OCI-LY1 (cell line): ENCODE measurements around the gene PAQR6.

Experiments
- H2AFZ ChIP-seq: fragments of 200-600 bp; sonication (generic), shearing (Covaris generic); 2 replicates; pipeline ENCODE4 v1.6.0; 2014; ENCODE audit warnings: antibody characterized with exemption, mild to moderate bottlenecking, low read length
- H3F3A ChIP-seq: fragments of 200-600 bp; sonication (generic), shearing (Covaris generic); 2 replicates; pipeline ENCODE4 v1.6.0; 2014; ENCODE audit warnings: mild to moderate bottlenecking, antibody characterized with exemption, low read length, moderate library complexity; ENCODE audit not compliant: insufficient read depth
- H3K27ac ChIP-seq: fragments of 200-600 bp; sonication (generic); 2 replicates; pipeline ENCODE4 v1.5.1; 2014; ENCODE audit warnings: low read length, mixed run types, mild to moderate bottlenecking, low read depth; ENCODE audit not compliant: poor library complexity, severe bottlenecking
- H3K27me3 ChIP-seq: fragments of 200-600 bp; sonication (generic); 2 replicates; pipeline ENCODE4 v1.6.0; 2014; ENCODE audit warnings: antibody characterized with exemption, mild to moderate bottlenecking, low read length, moderate library complexity; ENCODE audit not compliant: insufficient read depth
- H3K36me3 ChIP-seq: fragments of 200-600 bp; sonication (generic); 2 replicates; pipeline ENCODE4 v1.6.1; 2014; ENCODE audit warnings: mild to moderate bottlenecking, antibody characterized with exemption, low read length, moderate library complexity, mixed read lengths; ENCODE audit not compliant: insufficient read depth
- H3K4me1 ChIP-seq: fragments of 200-600 bp; sonication (generic); 2 replicates; pipeline ENCODE4 v1.5.1; 2014; ENCODE audit warnings: mild to moderate bottlenecking, low read length, moderate library complexity; ENCODE audit not compliant: insufficient read depth, severe bottlenecking
- H3K4me2 ChIP-seq: fragments of 200-600 bp; sonication (generic), shearing (Covaris generic); 2 replicates; pipeline ENCODE4 v1.6.1; 2014; ENCODE audit warnings: low read length
- H3K4me3 ChIP-seq: fragments of 200-600 bp; sonication (generic); 2 replicates; pipeline ENCODE4 v1.5.1; 2014; ENCODE audit warnings: low read length, low read depth, mild to moderate bottlenecking, mixed read lengths; ENCODE audit not compliant: poor library complexity, severe bottlenecking
- H3K79me2 ChIP-seq: fragments of 200-600 bp; shearing (Covaris generic); 2 replicates; pipeline ENCODE4 v1.6.1; 2016; ENCODE audit warnings: mixed run types, low read length, mixed read lengths; ENCODE audit not compliant: insufficient read depth
- H3K9ac ChIP-seq: fragments of 200-600 bp; sonication (generic), shearing (Covaris generic); 2 replicates; pipeline ENCODE4 v1.6.1; 2014; ENCODE audit warnings: mild to moderate bottlenecking, low read length, mixed read lengths
- H3K9me2 ChIP-seq: fragments of 200-600 bp; sonication (generic), shearing (Covaris generic); 2 replicates; pipeline ENCODE4 v1.6.1; 2014; ENCODE audit warnings: low read depth, mild to moderate bottlenecking, low read length, mixed read lengths
- H3K9me3 ChIP-seq: fragments of 200-600 bp; shearing (Covaris generic); 2 replicates; pipeline ENCODE4 v1.6.1; 2014; ENCODE audit warnings: low read length, mixed read lengths
- H4K20me1 ChIP-seq: fragments of 200-600 bp; sonication (generic), shearing (Covaris generic); 2 replicates; pipeline ENCODE4 v1.6.0; 2016; ENCODE audit warnings: mild to moderate bottlenecking, low read length; ENCODE audit not compliant: insufficient read depth
- CTCF ChIP-seq: fragments of 200-600 bp; sonication (generic), shearing (Covaris generic); IDR thresholded peaks from 2 replicates; pipeline ENCODE4 v1.5.1; 2017; ENCODE audit warnings: mild to moderate bottlenecking, antibody characterized with exemption, low read length, moderate library complexity, mixed read lengths
- EZH2 ChIP-seq: fragments of 200-600 bp; sonication (generic), shearing (Covaris generic); IDR thresholded peaks from 2 replicates; pipeline ENCODE4 v1.8.0; 2017; ENCODE audit warnings: borderline replicate concordance, mixed run types, mild to moderate bottlenecking, antibody characterized with exemption, low read length, moderate library complexity, mixed read lengths

PAQR6 gene

GRCh38 chr1:156247460-156248322 is at the start of gene PAQR6:
TSS of gene PAQR6 (minus strand) at chr1:156248056. CDS start at chr1:156246731, 1,325 bp downstream.
- Histone ChIP-seq H3K4me3 (no peak within 1 kb of the TSS), H3K79me2 (no peaks in the 10 kb centered on the region), H3K9me3 (no peaks in the 10 kb centered on the region), H3K27me3 (0 out of 2 replicates have a peak, but pooled peaks cover 5% of the 10 kb centered on the region), H2AFZ (no peak within 1 kb of the TSS), H3K4me1 (peaks cover 10% of the 10 kb centered on the region), H3K4me2 (no peak within 1 kb of the TSS), H3K36me3 (peaks cover 44% of the 10 kb centered on the region), H4K20me1 (no peaks in the 10 kb centered on the region), H3K27ac (no peak within 1 kb of the TSS), H3K9me2 (no peaks in the 10 kb centered on the region), H3K9ac (no peak within 1 kb of the TSS), H3F3A (no peaks in the 10 kb centered on the region)
- no peak for TF ChIP-seq EZH2

GRCh38 chr1:156295391-156295947 is 47.6 kb upstream of the PAQR6 start, which contains the start of gene GLMP:
TSS of gene GLMP (minus strand) at chr1:156295679. CDS start at chr1:156295645, 34 bp downstream.
- Histone ChIP-seq H3K9me2 (no peaks in the 10 kb centered on the region), H4K20me1 (no peaks in the 10 kb centered on the region), H3K79me2 (no peaks in the 10 kb centered on the region), H3K4me2 (peak within 1 kb of the TSS; percentile 99), H3K9me3 (no peaks in the 10 kb centered on the region), H3K4me3 (peak within 1 kb of the TSS; percentile 92), H2AFZ (peak within 1 kb of the TSS; percentile 92), H3K36me3 (no peaks in the 10 kb centered on the region), H3K4me1 (peaks cover 23% of the 10 kb centered on the region), H3K9ac (peak within 1 kb of the TSS; percentile 84), H3F3A (no peaks in the 10 kb centered on the region), H3K27ac (no peak within 1 kb of the TSS), H3K27me3 (no peaks in the 10 kb centered on the region)
- TF ChIP-seq EZH2 (no peak), CTCF (no peak)

GRCh38 chr1:156293895-156294294 is 46.0 kb upstream of the PAQR6 start:
- H3K4me2 ChIP-seq: no peak overlapping the region
- peaks cover 23% of the 10 kb centered on the region for H3K4me1 ChIP-seq
- no peaks in the 10 kb centered on the region for H4K20me1 ChIP-seq
- no peaks in the 10 kb centered on the region for H3K36me3 ChIP-seq
- no peaks in the 10 kb centered on the region for H3F3A ChIP-seq
- no peak overlapping the region for H3K9ac ChIP-seq
- no peaks in the 10 kb centered on the region for H3K9me2 ChIP-seq
- H3K27me3 ChIP-seq: no peaks in the 10 kb centered on the region
- H2AFZ ChIP-seq: no peak overlapping the region
- no peak for TF ChIP-seq EZH2
- no peak overlapping the region for H3K4me3 ChIP-seq
- H3K9me3 ChIP-seq: no peaks in the 10 kb centered on the region
- H3K79me2 ChIP-seq: no peaks in the 10 kb centered on the region
- H3K27ac ChIP-seq: no peak overlapping the region

- H3K27me3 ChIP-seq: no peaks in the 10 kb centered on the region
- no peak overlapping the region for H3K4me2 ChIP-seq
- no peak overlapping the region for H3K9ac ChIP-seq
- peaks cover 23% of the 10 kb centered on the region for H3K4me1 ChIP-seq
- no peaks in the 10 kb centered on the region for H4K20me1 ChIP-seq
- TF ChIP-seq EZH2 (no peak), CTCF (no peak)
- H3K36me3 ChIP-seq: no peaks in the 10 kb centered on the region
- no peaks in the 10 kb centered on the region for H3K9me3 ChIP-seq
- no peak overlapping the region for H2AFZ ChIP-seq
- H3K79me2 ChIP-seq: no peaks in the 10 kb centered on the region
- no peaks in the 10 kb centered on the region for H3F3A ChIP-seq
- H3K27ac ChIP-seq: no peak overlapping the region
- H3K4me3 ChIP-seq: no peak overlapping the region
- no peaks in the 10 kb centered on the region for H3K9me2 ChIP-seq
These were observed 45.2 kb upstream of the PAQR6 start for GRCh38 chr1:156293098-156293434.
